ENCODE measurements around the gene OR2T10.
"Not testable (repeated sequence)": the region's sequence is repeated elsewhere in the genome, so short reads cannot be mapped to it uniquely, and the experiment has no call there.

Gene OR2T10

GRCh38 chr1:248593226-248593625, 4.3 kb downstream of the OR2T10 start:
- DNase-seq (ENCODE audit: low read depth), result no peak

GRCh38 chr1:248592655-248593054, 4.8 kb downstream of the OR2T10 start:
- no peak for DNase-seq (ENCODE audit: low read depth)

- DNase-seq (ENCODE audit: low read depth), result no peak
These were observed 7.4 kb downstream of the OR2T10 start for GRCh38 chr1:248590055-248590454.

GRCh38 chr1:248589334-248589733, 8.2 kb downstream of the OR2T10 start:
- DNase-seq (ENCODE audit: low read depth), result no peak

- DNase-seq (ENCODE audit: low read depth), result no peak
These were observed 12.2 kb downstream of the OR2T10 start for GRCh38 chr1:248585266-248585665.

GRCh38 chr1:248576260-248576980, 21.1 kb downstream of the OR2T10 start:
- no peak for DNase-seq (ENCODE audit: low read depth)

- DNase-seq (ENCODE audit: low read depth), result not testable (repeated sequence)
These were observed 22.8 kb downstream of the OR2T10 start, which contains the start of gene OR2T34 for GRCh38 chr1:248574657-248575056. TSS of gene OR2T34 (minus strand) at chr1:248574757. CDS start at chr1:248574757, 0 bp downstream.

- not testable (repeated sequence) for DNase-seq (ENCODE audit: low read depth)
These were observed 23.6 kb downstream of the OR2T10 start for GRCh38 chr1:248573856-248574255.

GRCh38 chr1:248572049-248572448, 25.5 kb downstream of the OR2T10 start:
- not testable (repeated sequence) for DNase-seq (ENCODE audit: low read depth)

- not testable (repeated sequence) for DNase-seq (ENCODE audit: low read depth)
These were observed 26.7 kb downstream of the OR2T10 start for GRCh38 chr1:248570811-248571210.

- DNase-seq (ENCODE audit: low read depth), result not testable (repeated sequence)
These were observed 28.5 kb downstream of the OR2T10 start for GRCh38 chr1:248569049-248569448.

- DNase-seq (ENCODE audit: low read depth), result not testable (repeated sequence)
These were observed 31.7 kb downstream of the OR2T10 start for GRCh38 chr1:248565530-248566373.

GRCh38 chr1:248562672-248563071, 34.8 kb downstream of the OR2T10 start, which contains the start of gene OR2T29:
TSS of gene OR2T29 (minus strand) at chr1:248562772. CDS start at chr1:248559491, 3,281 bp downstream.
- not testable (repeated sequence) for DNase-seq (ENCODE audit: low read depth)

- DNase-seq (ENCODE audit: low read depth), result not testable (repeated sequence)
These were observed 46.5 kb downstream of the OR2T10 start for GRCh38 chr1:248551027-248551426.

- not testable (repeated sequence) for DNase-seq (ENCODE audit: low read depth)
These were observed 50.1 kb downstream of the OR2T10 start for GRCh38 chr1:248547383-248547782.

All from CMK (cell line).